Panc1 (cell line): ENCODE results near the gene YWHAQ. TPM values are rescaled to one million over a fixed set of nuclear protein-coding genes. Genes with fewer than 3 reads are reported as not detected.

ENCODE experiments used
- ATAC-seq: fragments of 200-7000 bp; cut with Tn5 transposase; 2 replicates; pipeline ENCODE4 v1.9.1; 2020; ENCODE audit warnings: mild to moderate bottlenecking, moderate library complexity
- BruUV-seq: library from RNA; stranded (reverse); fragments of 400-500 nt; replicated peaks from 2 replicates; lab custom pipeline; 2021; lab: Mats Ljungman, UMichigan
- CTCF ChIA-PET: fragments of 300-600 bp; sonication (Branson Sonifier 250); formaldehyde crosslinking; loops from one replicate; lab custom pipeline; 2022; ENCODE audit warnings: antibody characterized with exemption; lab: Charles Lee
- POLR2A ChIA-PET: fragments of 300-600 bp; sonication (Branson Sonifier 250); formaldehyde crosslinking; loops from one replicate; lab custom pipeline; 2022; ENCODE audit warnings: antibody characterized with exemption; lab: Charles Lee
- DNase-seq: peaks from one replicate; pipeline ENCODE4 v3.0.0-alpha.2; 2010; ENCODE audit warnings: low read depth, low spot score
- H3K27ac ChIP-seq: 2 replicates; pipeline ENCODE4 v1.5.1; 2011; ENCODE audit warnings: mild to moderate bottlenecking, low read length, inconsistent platforms
- H3K27me3 ChIP-seq: fragments of 200-500 bp; sonication (Bioruptor generic); 2 replicates; pipeline ENCODE4 v1.6.0; 2014; ENCODE audit warnings: low read length, inconsistent platforms; ENCODE audit not compliant: control insufficient read depth, insufficient read depth
- H3K36me3 ChIP-seq: fragments of 200-500 bp; sonication (Bioruptor generic); 2 replicates; pipeline ENCODE4 v1.5.1; 2014; ENCODE audit warnings: inconsistent platforms, mild to moderate bottlenecking, low read length, moderate library complexity; ENCODE audit not compliant: control insufficient read depth, insufficient read depth
- H3K4me1 ChIP-seq: 2 replicates; pipeline ENCODE4 v1.5.1; 2011; ENCODE audit warnings: inconsistent platforms, mild to moderate bottlenecking, low read length, moderate library complexity; ENCODE audit not compliant: control insufficient read depth, insufficient read depth
- H3K4me3 ChIP-seq, 2 experiments: 2 replicates each; pipeline ENCODE4 v1.5.1; 2011 to 2012; ENCODE audit warnings: low read depth in 2 of 2, low read length in 2 of 2, mild to moderate bottlenecking in 2 of 2, inconsistent platforms in 1 of 2, moderate library complexity in 1 of 2
- H3K9me3 ChIP-seq: fragments of 200-500 bp; sonication (Bioruptor generic); 2 replicates; pipeline ENCODE4 v1.5.1; 2014; ENCODE audit warnings: low read depth, mild to moderate bottlenecking, inconsistent platforms, low read length, moderate library complexity; ENCODE audit not compliant: control insufficient read depth, insufficient read depth
- CTCF ChIP-seq: fragments of 450-650 bp; IDR thresholded peaks from 2 replicates; pipeline ENCODE4 v1.5.1; 2017; ENCODE audit warnings: mild to moderate bottlenecking
- POLR2AphosphoS5 ChIP-seq: IDR thresholded peaks from 2 replicates; pipeline ENCODE4 v1.6.1; 2012; ENCODE audit warnings: mild to moderate bottlenecking, low read depth, low read length, moderate library complexity
- REST ChIP-seq, 2 experiments: IDR thresholded peaks; 2 replicates each; pipeline ENCODE4 v1.6.1; 2011 to 2012; ENCODE audit warnings: low read depth in 2 of 2, control low read depth in 1 of 2, low read length in 1 of 2, mild to moderate bottlenecking in 1 of 2, moderate library complexity in 1 of 2; ENCODE audit not compliant: insufficient read depth in 1 of 2
- SIN3A ChIP-seq: IDR thresholded peaks from 2 replicates; pipeline ENCODE4 v1.6.1; 2012; ENCODE audit warnings: low read depth, mild to moderate bottlenecking, low read length, moderate library complexity, borderline replicate concordance; ENCODE audit not compliant: insufficient read depth
- TCF7L2 ChIP-seq: IDR thresholded peaks from 2 replicates; pipeline ENCODE4 v1.6.1; 2011; ENCODE audit warnings: mild to moderate bottlenecking, low read depth, low read length, inconsistent platforms
- in situ Hi-C: cut with HindIII; loops from 2 replicates; pipeline ENCODE4 v1.10.0; 2016; ENCODE audit warnings: low sequenced_read_pairs, low pct_unique_long_range_greater_than_20kb
- intact Hi-C: fragments of 100-400 bp; cut with micrococcal nuclease; formaldehyde crosslinking; loops from one replicate; pipeline ENCODE4 v1.10.0; 2022; ENCODE audit not compliant: unreplicated experiment
- total RNA-seq: library from RNA; stranded (reverse); gene quantifications from one replicate; pipeline ENCODE4 v1.2.1, GENCODE V29; 2021; ENCODE audit not compliant: unreplicated experiment

The YWHAQ gene
- total RNA-seq, 1 experiment from 2014 or later = 683 TPM

- H3K9me3 ChIP-seq = no peaks in the 10 kb centered on the region
- in situ Hi-C loops = no loop called here
- peaks cover 67% of the 10 kb centered on the region for H3K4me1 ChIP-seq
- ChIA-PET CTCF (no interaction called here), POLR2A (interaction anchor here (1.0 to 1.9 kb wide), 3 partner anchors 25 to 76 kb away, joined by 3 to 9 read pairs (median 4); partner anchors contain the start of gene ADAM17)
- DNase-seq (no peak), ATAC-seq (no peak)
- no peaks in the 10 kb centered on the region for H3K27me3 ChIP-seq
- TF ChIP-seq CTCF (no peak), SIN3A (no peak), REST (IDR thresholded peaks at IDR 0.05; ENCODE audit: insufficient read depth in 1 of 2, low read depth in 2 of 2, low read length in 1 of 2) (no peak), POLR2AphosphoS5 (no peak), TCF7L2 (no peak)
- peak overlapping the region; percentile 93 for H3K27ac ChIP-seq
- intact Hi-C loops = loop anchor here (10.0 kb wide), 1 partner anchor 163 kb away; no protein-coding TSS in a partner anchor
- peak overlapping the region; percentile 48 to 65 for H3K4me3 ChIP-seq
- BruUV-seq = TSS peak; percentile 76
- H3K36me3 ChIP-seq = peaks cover 10% of the 10 kb centered on the region
These were observed 689 bp upstream of the YWHAQ start for GRCh38 chr2:9631553-9631819.

GRCh38 chr2:9630117-9630735 is 571 bp downstream of the YWHAQ start:
- in situ Hi-C loops = no loop called here
- POLR2A ChIA-PET = interaction anchor here (0.6 to 1.9 kb wide), 6 partner anchors 27 to 208 kb away, joined by 3 to 9 read pairs (median 4); partner anchors contain the start of gene ADAM17
- BruUV-seq = no TSS peak

More at GRCh38 chr2:9630117-9630735, 571 bp downstream of the YWHAQ start:
- intact Hi-C loops = loop anchor here (10.0 kb wide), 1 partner anchor 165 kb away; no protein-coding TSS in a partner anchor
- ATAC-seq (peak; percentile 70), DNase-seq (no peak)
- H3K9me3 ChIP-seq = no peaks in the 10 kb centered on the region
- peak overlapping the region; percentile 83 for H3K27ac ChIP-seq
- H3K4me1 ChIP-seq = peaks cover 65% of the 10 kb centered on the region
- CTCF ChIA-PET = interaction anchor here (0.9 kb wide), 1 partner anchor 183 kb away, joined by 4 read pairs; no protein-coding TSS in a partner anchor
- H3K4me3 ChIP-seq = peak overlapping the region; percentile 65 to 91
- peaks cover 17% of the 10 kb centered on the region for H3K36me3 ChIP-seq
- TF ChIP-seq SIN3A = peak; percentile 32; the same call in 1 of the 2 replicates
- peak; percentile 37; the same call in 1 of the 2 replicates for TF ChIP-seq POLR2AphosphoS5
- no peak for TF ChIP-seq TCF7L2
- TF ChIP-seq REST (IDR thresholded peaks at IDR 0.05; ENCODE audit: insufficient read depth in 1 of 2, low read depth in 2 of 2, low read length in 1 of 2) = 0 out of 4 replicates have a peak, but pooled peaks of 1 of the 2 experiments have one; percentile 24
- no peak for TF ChIP-seq CTCF
- no peaks in the 10 kb centered on the region for H3K27me3 ChIP-seq
